ENCODE measurements around the gene ITGA2B.

The ITGA2B gene

DNA sequence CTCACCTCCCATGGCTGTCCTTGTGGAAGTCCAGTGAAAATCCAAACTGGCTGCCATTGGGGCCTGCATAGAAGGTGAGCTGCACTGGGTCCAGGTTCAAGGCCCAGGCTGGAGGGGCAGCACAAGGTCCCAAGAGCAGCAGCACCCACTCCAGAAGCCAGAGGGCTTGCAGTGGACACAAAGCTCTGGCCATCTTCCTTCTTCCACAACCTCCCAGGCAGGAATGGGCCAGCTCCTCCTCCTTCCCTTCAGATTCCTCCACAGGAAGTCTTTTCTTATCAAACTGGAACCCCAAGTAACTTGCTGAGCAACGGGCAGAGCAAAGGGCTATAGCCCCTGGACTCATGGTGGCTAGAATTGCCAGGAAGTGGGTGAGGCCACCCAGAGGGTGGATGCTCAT, at the start of gene ITGA2B:
Gene ITGA2B, minus strand, starts transcription at position 369 of the 400 bp plus-strand sequence. Its CDS starts 176 bp downstream, at position 193.
- DNase-seq (ENCODE audit: low spot score) (no peak), FAIRE-seq (no peak)

DNA sequence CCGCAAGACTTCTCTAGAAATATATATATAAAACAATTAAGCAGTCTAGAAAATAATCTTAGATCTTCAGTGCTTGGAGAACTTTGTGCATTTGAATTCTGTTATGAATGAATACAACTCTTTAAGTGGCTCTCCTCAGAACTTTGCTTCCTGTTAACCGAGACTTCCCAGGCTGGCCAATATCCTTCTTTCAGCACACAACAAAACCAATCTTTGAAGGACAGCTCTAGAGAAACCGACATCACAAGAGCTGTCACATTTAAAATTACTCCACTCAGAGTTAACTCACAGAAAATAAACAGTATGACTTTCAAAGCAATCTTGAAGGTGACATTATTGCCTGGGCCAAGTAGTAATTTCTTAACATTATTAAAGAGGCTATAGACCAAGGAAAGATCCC, 49.7 kb upstream of the ITGA2B start:
- no peak for FAIRE-seq

DNA sequence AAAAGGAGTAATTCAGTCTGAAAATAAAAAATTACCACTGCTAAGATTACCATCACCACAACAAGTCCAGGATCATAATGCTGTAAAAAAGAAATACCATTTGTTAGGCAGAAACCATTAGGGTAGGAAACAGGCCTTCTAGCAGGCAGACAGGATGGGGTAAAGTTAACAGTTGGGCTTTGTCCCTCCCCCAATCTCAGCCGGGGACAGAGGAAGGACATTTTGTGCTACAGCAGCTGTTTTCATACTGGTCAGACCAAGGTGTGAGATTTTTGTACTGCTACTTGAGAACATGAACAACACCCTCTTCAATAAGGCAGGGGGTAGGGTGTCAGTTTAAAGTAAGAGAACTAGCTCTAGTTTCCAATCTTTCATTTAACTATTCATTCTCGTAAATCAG, 49.2 kb upstream of the ITGA2B start:
- no peak for FAIRE-seq
- DNase-seq (ENCODE audit: low spot score) = no peak

More for the DNA sequence above, 49.7 kb upstream of the ITGA2B start:
- DNase-seq (ENCODE audit: low spot score) = no peak

DNA sequence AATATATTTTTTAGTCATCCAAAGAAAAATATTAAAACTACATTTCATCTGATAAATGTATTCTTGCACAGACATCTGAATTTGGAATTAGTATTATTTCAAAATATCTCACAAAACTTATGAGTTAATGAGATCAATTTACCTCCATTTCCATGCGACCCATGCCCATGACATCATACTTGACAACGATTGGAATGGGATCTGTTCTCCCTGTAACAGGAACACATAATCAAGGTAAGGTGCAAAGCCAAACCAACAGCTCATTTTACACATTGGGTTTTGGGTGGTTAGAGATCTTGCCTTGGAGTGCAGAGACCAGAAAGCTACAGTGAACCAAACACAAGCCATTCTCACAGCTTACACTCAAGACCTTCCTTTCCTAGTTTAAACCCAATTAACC, 46.9 kb upstream of the ITGA2B start:
- FAIRE-seq (no peak), DNase-seq (ENCODE audit: low spot score) (no peak)

DNA sequence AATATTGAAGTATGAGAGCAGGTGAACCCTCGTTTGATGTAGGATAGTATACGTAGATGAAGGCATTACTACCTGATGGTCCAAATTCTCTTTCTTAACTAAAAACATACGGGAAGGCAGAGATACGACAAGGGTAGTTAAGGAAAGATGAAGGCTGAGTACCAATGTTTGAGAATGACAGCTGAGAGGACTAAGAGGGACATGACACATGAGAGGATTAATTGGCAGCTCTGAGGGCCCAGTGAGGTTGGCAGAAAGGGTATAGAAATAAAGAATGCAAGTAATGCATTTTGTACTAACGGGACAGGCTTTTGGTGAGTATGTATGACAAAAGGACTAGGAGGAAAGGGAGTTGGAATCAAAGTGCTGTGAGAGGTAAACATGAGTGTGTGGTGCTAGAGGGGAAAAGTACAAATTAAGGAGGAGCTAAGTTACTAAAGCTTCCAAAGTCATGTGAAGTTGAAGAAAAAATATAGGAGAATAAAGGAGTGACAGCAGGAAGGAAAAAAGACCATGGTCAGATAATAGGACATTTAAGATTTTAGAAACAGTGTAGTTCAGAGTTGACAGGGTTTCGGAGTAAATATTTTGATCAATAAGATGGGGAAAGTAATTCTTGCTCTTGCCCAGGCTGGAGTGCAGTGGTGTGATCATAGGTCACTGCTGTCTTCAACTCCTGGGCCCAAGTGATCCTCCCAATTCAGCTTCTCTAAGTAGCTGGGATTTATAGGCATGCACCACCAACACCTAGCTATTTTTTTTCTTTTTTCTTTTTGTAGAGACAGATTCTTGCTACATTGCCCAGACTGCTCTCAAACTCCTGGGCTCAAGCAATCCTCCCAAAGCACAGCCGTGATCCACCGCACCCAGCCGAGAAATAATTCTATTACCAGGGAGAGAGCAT, 43.1 kb upstream of the ITGA2B start:
- DNase-seq (ENCODE audit: low spot score) (no peak), FAIRE-seq (no peak)

DNA sequence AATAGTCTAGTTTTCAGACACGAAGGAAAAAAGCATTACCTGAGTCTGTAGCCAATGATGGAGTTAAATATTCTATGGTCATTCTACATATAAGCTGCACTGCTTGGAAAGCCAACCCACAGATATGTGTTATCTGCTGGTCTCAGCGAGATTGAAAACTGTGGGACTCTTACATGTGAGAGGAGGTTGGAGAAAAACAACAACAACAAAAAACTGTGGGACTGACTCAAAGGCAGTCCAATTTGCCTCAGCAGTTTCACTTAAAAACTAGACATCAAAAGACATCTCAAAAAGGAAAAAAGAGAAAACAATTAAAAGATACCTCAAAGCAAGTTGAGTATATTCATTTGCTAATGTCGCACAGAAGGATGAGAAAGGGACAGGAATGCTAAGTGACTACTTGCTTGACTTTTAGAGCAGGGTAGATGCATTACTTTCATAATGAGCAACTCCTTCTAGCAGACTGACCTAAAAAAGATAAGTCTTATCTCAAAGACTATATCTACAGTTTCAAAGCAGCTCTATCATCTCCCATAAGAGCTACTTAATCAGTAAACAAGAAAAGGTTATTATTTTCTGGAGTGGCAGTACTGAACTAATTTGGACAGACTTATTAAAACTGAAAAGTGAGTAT, 35.5 kb upstream of the ITGA2B start:
- DNase-seq (ENCODE audit: low spot score) = no peak
- FAIRE-seq = no peak

DNA sequence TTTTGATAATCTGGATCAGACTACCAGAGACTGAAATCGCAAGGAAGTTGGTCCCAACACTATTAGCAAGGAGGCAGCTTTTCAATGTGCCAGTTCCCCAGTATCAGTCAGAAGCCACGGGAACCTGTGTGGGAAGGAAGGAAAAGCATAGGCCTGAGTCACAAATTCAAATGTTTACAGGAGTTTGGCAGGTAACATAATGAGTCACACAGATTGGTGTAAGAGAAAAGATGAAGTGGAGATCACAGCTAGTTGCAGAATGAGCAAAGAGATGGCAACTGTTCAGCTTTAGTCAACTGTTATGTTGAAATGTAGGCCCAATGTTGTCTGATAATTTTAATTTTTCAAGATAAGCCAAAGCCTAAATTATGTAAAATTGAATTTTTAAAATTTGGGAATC, 28.1 kb upstream of the ITGA2B start:
- peak; percentile 16 for DNase-seq (ENCODE audit: low spot score)
- no peak for FAIRE-seq

DNA sequence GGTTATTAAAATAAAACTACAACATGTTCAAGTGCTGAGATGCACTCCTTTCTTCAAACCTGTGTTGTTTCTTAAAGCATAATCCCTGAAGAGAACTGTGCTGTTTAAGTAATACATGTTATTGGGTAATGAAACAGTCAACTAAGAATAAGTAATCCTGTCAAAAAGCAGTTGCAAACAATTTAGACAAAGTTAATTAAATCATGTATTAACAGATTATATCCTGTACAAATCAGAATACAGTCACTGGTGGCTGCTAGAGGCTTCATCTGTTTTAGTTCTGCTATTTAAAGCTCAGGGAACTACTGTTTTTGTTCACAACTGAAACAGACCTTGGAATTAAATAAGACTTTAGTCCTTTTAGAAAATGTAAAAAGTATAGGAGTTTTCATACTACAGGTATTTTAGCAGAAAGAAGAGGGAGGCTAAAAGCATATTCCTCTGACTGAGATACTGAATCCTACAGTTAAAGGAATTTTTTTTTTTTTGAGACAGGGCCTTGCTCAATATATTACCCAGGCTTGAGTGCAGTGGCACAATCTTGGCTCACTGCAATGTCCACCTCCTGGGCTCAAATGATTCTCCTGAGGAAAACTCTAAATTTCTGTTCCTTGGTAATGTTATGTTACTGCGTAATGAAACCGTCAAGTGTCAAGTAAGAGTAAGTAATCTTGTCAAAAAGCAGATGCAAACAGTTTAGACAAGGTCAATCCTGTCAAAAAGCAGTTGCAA, 27.3 kb upstream of the ITGA2B start:
- no peak for FAIRE-seq

DNA sequence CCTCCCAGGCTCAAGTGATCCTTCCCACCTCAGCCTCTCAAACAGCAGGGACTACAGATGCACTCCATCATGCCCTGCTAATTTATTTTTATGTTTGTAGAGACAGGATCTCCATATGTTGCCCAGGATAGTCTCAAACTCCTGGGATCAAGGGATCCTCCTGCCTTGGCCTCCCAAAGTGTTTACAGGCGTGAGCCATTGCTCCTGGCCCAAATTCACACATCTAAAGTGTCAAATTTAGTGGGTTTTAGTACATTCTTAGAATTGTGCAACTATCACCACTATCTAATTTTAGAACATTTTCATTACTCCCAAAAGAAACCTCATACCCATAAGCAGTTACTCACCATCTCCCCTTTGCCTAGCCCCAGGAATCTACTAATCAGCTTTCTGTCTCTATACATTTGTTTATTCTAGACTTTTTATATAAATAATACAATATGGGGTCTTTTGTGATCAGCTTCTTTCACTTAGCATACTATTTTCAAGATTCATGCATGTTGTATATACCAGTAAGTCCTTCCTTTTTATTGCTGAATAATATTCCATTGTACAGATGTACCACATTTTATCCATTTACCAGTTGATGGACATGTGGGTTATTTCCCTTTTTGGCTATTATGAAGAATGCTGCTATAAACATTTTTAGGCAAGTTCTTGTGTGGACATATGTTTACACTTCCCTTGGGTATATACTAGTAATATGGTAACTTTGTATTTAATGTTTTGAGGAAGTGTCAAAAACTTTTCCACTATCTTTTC, 25.1 kb upstream of the ITGA2B start:
- DNase-seq (ENCODE audit: low spot score) (no peak), FAIRE-seq (no peak)

More for the DNA sequence above, 27.3 kb upstream of the ITGA2B start:
- no peak for DNase-seq (ENCODE audit: low spot score)

DNA sequence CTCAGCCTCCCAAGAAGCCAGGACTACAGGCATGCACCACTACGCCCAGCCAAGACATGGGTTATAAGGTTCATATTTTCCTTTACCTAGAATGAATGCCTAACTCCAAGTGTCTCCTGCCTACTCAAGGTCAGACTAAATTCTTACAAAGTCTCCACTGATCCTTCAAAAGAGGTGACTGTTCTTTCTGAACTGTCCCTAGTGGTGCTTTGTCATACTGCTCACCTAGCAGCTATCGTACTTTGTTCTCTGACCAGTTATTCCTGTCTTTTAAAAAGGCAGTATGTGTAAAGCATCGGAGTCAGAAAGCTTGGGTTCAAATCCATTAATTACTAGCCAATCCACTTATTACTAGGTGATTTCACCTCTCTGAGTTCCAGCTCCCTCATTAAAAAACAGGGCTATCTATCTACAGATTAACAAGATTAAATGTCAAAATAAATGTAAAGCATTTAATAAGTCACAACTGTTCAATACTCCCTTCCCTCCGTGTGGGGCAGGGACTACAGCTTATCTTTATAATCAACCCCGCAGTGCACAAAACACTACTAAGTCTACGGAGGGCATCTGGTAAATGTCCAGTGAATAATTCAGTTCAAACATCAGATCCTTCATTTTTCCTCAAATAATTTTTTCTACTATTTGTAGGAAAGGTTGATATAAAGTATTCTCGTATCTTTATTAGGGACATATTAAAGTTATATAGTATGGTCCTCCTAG, 20.0 kb upstream of the ITGA2B start:
- FAIRE-seq (no peak), DNase-seq (ENCODE audit: low spot score) (no peak)

DNA sequence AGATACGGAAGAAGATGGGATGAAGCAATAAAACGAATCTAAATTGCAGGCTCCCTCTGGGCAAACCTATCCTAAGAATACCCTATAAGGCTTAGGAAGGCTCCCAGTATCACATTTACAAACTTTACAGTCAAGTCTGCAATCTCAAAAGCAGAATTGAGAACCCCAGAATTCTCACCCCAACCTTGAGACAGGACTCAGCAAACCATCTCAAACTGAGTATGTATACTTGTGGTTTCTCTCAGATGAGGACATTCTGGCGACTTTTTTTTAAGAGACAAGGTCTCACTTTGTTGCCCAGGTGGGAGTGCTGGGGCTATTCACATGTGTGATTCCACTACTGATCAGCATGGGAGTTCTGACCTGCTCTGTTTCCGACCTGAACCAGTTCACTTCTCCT, 19.3 kb upstream of the ITGA2B start:
- FAIRE-seq = no peak
- no peak for DNase-seq (ENCODE audit: low spot score)

DNA sequence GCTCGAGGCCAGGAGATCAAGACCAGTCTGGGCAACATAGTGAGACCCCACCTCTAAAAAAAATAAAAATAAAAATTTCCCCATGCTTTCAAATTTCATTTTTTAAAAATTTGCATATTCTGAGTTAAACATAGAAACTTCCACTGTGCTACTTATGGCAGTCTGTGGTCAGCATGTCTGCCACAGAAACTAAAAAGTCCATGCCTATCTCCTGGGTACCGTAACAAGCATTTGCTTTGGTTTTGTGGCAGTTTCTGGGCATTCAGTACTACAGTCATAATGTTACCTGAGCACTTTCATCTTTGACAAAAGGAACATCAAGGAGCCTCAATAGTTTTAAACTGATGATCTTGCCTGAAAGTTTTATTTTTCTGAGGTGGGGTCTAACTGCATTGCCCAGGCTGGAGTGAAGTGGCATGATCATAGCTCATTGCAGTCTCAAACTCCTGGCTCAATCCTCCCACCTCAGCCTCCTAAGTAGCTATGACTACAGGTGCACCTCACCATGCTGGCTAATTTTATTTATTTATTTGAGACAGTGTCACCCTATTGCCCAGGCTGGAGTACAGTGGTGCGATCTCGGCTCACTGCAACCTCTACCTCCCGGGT, 13.2 kb upstream of the ITGA2B start:
- no peak for DNase-seq (ENCODE audit: low spot score)
- no peak for FAIRE-seq

DNA sequence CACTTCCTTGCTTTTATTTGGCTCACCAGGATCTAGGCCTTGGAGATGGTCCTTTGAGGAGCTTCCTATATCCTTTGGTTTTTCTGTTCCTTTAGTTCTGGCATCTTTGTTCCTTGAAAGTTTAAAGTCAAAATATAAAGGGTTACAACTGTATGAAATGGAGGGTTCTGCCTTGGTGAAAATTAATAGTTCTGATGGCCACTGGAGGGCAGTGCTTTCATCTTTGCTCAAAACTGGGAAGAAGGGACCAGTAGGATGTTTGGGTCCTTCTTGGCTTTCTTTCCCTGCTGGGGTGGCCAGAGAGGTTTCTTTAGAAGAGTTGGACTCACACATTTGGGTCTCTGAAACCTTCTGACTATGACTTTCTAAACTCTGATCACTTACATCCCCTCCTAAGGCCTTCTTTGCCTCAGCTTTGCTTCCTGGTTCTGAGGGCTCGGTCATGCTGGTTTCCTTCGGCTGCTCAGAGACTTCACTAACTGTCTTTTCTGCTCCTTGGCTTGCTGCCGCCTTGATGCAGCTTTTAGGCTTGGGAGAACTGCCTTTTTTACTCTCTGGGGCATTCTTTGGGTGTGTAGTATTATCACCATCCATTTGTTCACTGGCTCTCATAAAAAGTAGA, 10.9 kb upstream of the ITGA2B start:
- FAIRE-seq = no peak
- DNase-seq (ENCODE audit: low spot score) = no peak

DNA sequence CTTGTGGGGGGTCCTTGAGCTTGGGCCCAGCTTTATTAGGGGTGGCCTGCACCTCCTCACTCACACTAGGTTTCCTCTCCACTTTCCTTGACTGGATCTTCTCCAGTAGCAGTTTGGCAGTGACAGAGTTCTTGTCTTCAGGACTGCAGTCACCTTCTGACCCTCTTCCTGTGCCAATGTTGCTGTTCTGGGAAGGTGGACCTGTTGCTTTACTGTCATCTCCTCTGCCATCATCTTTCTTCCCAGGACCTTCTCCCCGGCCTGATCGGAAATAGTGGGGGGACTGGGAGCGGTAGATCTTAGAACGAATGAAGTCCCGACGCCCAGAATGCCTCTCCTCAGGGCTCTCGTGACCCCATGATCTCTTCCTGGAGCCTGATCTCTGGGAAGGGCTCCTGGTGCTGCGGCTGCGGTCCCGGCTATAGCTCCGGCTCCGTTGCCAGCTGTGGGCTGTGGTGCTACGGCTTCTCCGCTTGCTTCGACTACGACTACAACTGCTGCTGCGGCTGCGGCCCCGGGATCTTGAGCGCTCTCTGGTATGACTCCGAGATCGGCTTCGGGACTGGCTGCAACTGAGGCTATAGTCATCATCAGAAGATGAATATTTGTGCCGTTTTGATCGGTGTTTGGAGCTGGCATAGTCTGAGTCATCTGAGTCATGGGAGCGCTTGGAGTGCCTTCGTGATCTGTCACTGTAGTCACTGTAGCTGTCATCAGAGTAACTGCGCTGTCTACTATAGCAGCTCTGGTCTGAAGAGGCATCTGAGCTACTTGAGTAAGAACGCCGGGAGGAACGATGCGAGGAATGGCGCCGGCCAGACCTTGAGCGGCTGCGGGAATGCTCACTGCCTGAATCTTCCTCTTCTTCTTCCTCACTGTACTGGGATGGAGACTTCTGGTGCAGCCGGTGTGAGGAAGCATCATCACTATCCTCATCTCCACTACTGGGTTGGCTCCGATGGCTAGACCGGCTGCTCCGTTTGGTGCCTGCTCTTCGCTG, 9.5 kb upstream of the ITGA2B start:
- FAIRE-seq = peak; percentile 17
- no peak for DNase-seq (ENCODE audit: low spot score)

DNA sequence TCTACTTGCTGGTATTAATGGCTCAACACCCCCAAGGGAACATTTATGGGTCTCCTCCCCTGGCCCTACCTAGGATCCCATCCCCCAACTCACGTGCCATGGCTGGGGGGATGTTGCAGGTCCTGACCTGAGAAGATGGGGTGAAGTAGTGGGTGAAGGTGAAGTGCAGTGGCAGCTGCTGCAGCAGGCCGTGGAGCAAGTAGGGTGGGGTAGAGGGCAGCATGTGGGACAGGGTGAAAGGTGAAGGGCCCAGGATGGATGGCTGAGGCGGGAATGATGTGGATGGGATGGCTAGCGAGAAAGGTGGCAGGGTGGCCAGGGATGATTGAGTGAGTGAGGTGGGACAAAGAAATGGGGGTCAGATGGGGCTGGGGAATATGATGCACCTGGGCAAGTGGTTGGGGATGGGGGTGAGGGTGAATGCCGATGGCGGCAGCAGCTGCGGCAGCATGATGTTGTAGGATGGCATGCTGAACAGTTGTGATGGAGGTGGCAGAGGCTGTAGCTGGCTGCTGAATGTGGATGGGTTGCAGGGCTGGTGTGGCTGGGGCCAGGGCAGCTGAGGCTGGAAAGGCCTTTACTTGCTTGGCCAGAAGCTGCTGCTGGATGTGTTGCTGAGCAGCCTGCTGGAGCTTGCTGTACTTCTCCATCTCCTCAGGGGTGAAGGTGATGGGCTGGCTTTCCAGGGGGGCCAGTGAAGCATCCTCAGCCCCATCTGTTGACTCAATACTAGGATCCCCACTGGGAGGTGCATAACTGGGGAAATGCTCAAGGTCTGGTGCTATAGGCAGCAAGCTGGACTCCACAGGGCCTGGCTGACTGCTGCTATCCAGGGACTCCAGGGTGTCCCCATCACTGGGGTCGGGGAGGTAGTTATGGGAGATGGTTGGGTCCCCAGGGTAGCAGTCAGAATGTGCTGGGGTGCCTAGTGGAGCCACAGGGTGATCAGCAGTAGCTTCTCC, 8.3 kb upstream of the ITGA2B start:
- DNase-seq (ENCODE audit: low spot score) (no peak), FAIRE-seq (no peak)

DNA sequence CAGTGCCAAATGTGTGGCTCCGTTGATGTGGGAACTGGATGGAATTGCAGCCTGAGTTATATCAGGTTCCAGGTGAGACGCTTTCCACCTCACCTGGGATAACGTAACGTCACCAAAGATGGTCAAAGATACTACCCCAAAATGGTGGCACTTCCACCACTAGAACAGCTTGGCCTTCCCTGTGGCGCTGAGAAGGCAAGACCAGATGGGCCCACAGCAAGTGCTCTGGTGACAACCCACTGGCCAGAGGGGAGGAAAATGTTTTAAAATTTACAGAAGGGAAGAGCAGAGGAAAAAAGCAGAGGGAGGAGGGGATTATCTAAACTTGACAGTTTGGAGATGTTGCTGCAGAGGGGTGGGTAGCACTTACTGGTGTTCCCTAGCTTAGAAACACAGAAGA, 7.5 kb upstream of the ITGA2B start:
- DNase-seq (ENCODE audit: low spot score) (no peak), FAIRE-seq (no peak)

DNA sequence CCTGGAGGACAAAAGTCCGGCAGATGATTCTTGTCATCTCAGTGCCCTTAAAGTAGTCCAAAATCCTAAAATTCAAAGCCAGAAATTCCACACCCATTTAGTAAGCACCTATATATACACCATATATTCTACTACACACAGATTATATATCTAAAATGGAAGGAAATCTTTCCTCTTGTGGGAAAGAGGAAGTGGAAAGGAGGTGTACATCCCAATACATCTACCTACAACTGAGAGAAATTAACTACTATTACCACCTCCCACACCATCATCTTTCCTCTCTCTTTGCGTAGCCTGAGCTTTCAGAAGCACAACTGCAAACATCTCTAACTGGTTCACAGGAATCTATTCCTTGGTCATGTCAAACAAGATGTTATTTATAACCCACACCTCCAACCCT, 5.4 kb upstream of the ITGA2B start:
- FAIRE-seq = no peak
- DNase-seq (ENCODE audit: low spot score) = no peak

Data from urothelium cell line (cell line).